ENCODE measurements around the gene SPECC1. TPM values are rescaled to one million over a fixed set of nuclear protein-coding genes. Genes with fewer than 3 reads are reported as not detected.

The SPECC1 gene
- polyA plus RNA-seq, 1 of the 3 experiments (the other 2 are of a cell fraction): 11.2 TPM

GRCh38 chr17:20246692-20247091, 237.5 kb downstream of the SPECC1 start:
- Histone ChIP-seq H3K9ac (no peak overlapping the region), H4K20me1 (ENCODE audit: insufficient read depth) (no peaks in the 10 kb centered on the region), H2AFZ (ENCODE audit: low read depth) (no peak overlapping the region), H3K27me3 (ENCODE audit: insufficient read depth) (no peaks in the 10 kb centered on the region), H3K9me3 (no peaks in the 10 kb centered on the region), H3K79me2 (ENCODE audit: insufficient read depth) (no peaks in the 10 kb centered on the region), H3F3A (replicated peaks; ENCODE audit: insufficient read depth) (no peaks in the 10 kb centered on the region), H3K36me3 (replicated peaks in 1 of 2; ENCODE audit: control insufficient read depth in 1 of 2, insufficient read depth in 2 of 2, low read length in 1 of 2) (peaks cover 3 to 40% of the 10 kb centered on the region in 2 experiments), H3K4me1 (ENCODE audit: control insufficient read depth in 1 of 2, insufficient read depth in 2 of 2, low read depth in 1 of 2, low read length in 1 of 2) (no peaks in the 10 kb centered on the region; a peak in 1 of 4 replicates), H3K9me2 (no peaks in the 10 kb centered on the region), H3K4me2 (no peak overlapping the region), H3K27ac (ENCODE audit: low read depth in 2 of 2, low read length in 1 of 2) (no peak overlapping the region), H3K4me3 (ENCODE audit: low read depth in 2 of 2, low read length in 1 of 2) (no peak overlapping the region)
- no peak for DNase-seq
- POLR2A ChIA-PET: no interaction called here
- WGBS (ENCODE audit: low lambda C conversion rate): 91% methylated on average over 1 of the region's 1 CpG
- TF ChIP-seq IRF3 (IDR thresholded peaks at IDR 0.05; ENCODE audit: low read depth, low read length) (no peak), FOXJ3 (CRISPR knock-in tag; IDR thresholded peaks at IDR 0.05) (no peak), REST (IDR thresholded peaks at IDR 0.05; ENCODE audit: low read depth, low read length) (no peak), YY1 (IDR thresholded peaks at IDR 0.05; ENCODE audit: low read depth) (no peak), TAF1 (IDR thresholded peaks at IDR 0.05; ENCODE audit: borderline replicate concordance, low read depth, low read length) (no peak), NFIC (IDR thresholded peaks at IDR 0.05; ENCODE audit: borderline replicate concordance) (no peak), RXRA (IDR thresholded peaks at IDR 0.05; ENCODE audit: borderline replicate concordance, low read depth) (no peak), USF2 (IDR thresholded peaks at IDR 0.05; ENCODE audit: borderline replicate concordance, low read depth, low read length) (no peak), TEAD4 (IDR thresholded peaks at IDR 0.05; ENCODE audit: borderline replicate concordance, insufficient read depth) (no peak), RAD21 (IDR thresholded peaks at IDR 0.05; ENCODE audit: low read length) (no peak), CTCF (IDR thresholded peaks at IDR 0.05) (no peak), GATA2 (CRISPR knock-in tag; IDR thresholded peaks at IDR 0.05) (no peak), PBX3 (IDR thresholded peaks at IDR 0.05) (no peak), SMC3 (IDR thresholded peaks at IDR 0.05; ENCODE audit: low read depth, low read length) (no peak), JUND (IDR thresholded peaks at IDR 0.05) (no peak), NRF1 (IDR thresholded peaks at IDR 0.05; ENCODE audit: low read depth, low read length) (no peak)
- CTCF ChIA-PET: interaction anchor here (1.9 to 2.2 kb wide), 2 partner anchors 11 to 20 kb away, joined by 4 to 7 read pairs; no protein-coding TSS in a partner anchor
